A549 (cell line): ENCODE data around the gene C3orf70. TPM values are rescaled to one million over a fixed set of nuclear protein-coding genes. Genes with fewer than 3 reads are reported as not detected.

Source experiments
- ATAC-seq, 2 experiments: fragments of 200-7000 bp in 1 of 2; fragments of >200 bp in 1 of 2; cut with Nextera tagmentation in 1 of 2; cut with Tn5 transposase in 1 of 2; 3 replicates each; pipeline versions ENCODE4 v1.8.0 to v1.9.1; 2018 to 2020; ENCODE audit warnings: mild to moderate bottlenecking in 1 of 2, moderate library complexity in 1 of 2
- CTCF ChIA-PET: fragments of 300-600 bp; sonication (Branson Sonifier 250); formaldehyde crosslinking; extraction: SDS; loops from one replicate; lab custom pipeline; 2021; ENCODE audit warnings: antibody characterized with exemption, inconsistent platforms; lab: Yijun Ruan, JAX
- POLR2A ChIA-PET: fragments of 350-600 bp; formaldehyde crosslinking; extraction: SDS; loops from one replicate; lab custom pipeline; 2021; ENCODE audit warnings: antibody characterized with exemption, inconsistent platforms; lab: Yijun Ruan, JAX
- DNase-seq, 2 experiments: peaks; one replicate each; pipeline versions ENCODE4 v3.0.0 to v3.0.0-alpha.2; 2011 to 2016; ENCODE audit warnings: low read depth in 1 of 2, low spot score in 1 of 2
- FAIRE-seq: peaks from 2 replicates; lab custom pipeline; 2011; peaks lifted over from hg19 to GRCh38; lab: Jason Lieb, UNC
- H3K27ac ChIP-seq, 2 experiments: fragments of >200 bp; sonication (Bioruptor Twin); formaldehyde crosslinking; 3 replicates each; pipeline ENCODE4 v1.5.1; 2016 to 2017
- H3K4me1 ChIP-seq: fragments of >200 bp; sonication (Bioruptor Twin); formaldehyde crosslinking; 3 replicates; pipeline ENCODE4 v1.6.1; 2016
- H3K4me2 ChIP-seq: fragments of >200 bp; sonication (Bioruptor Twin); formaldehyde crosslinking; 3 replicates; pipeline ENCODE4 v1.6.1; 2016
- H3K4me3 ChIP-seq: fragments of >200 bp; sonication (Bioruptor Twin); formaldehyde crosslinking; 3 replicates; pipeline ENCODE4 v1.5.1; 2016
- H3K9me3 ChIP-seq: fragments of >200 bp; sonication (Bioruptor Twin); formaldehyde crosslinking; 3 replicates; pipeline ENCODE4 v1.6.1; 2016
- CHD4 ChIP-seq: fragments of 200-600 bp; sonication (generic); IDR thresholded peaks from 2 replicates; pipeline ENCODE4 v1.6.1; 2016; ENCODE audit warnings: antibody characterized with exemption, mild to moderate bottlenecking, borderline replicate concordance
- ELK1 ChIP-seq: fragments of 150-350 bp; IDR thresholded peaks from 2 replicates; pipeline ENCODE4 v1.6.1; 2014; ENCODE audit warnings: low read depth, mild to moderate bottlenecking, low read length
- GATA3 ChIP-seq: IDR thresholded peaks from 2 replicates; pipeline ENCODE4 v1.6.1; 2012; ENCODE audit warnings: borderline replicate concordance
- HDAC2 ChIP-seq: fragments of 200-600 bp; sonication (generic); IDR thresholded peaks from 2 replicates; pipeline ENCODE4 v1.6.1; 2016
- MAFK ChIP-seq: fragments of 450-650 bp; IDR thresholded peaks from 2 replicates; pipeline ENCODE4 v1.6.1; 2014; ENCODE audit not compliant: partially characterized antibody
- NPAS2 ChIP-seq: fragments of 250-450 bp; sonication (Bioruptor Pico); IDR thresholded peaks from 2 replicates; pipeline ENCODE4 v1.8.0; 2022; ENCODE audit warnings: mild to moderate bottlenecking, moderate library complexity, borderline replicate concordance
- POLR2A ChIP-seq: IDR thresholded peaks from 2 replicates; pipeline ENCODE4 v1.6.1; 2012; ENCODE audit warnings: mild to moderate bottlenecking, low read length
- RAD21 ChIP-seq, 2 experiments: fragments of >200 bp in 1 of 2; sonication (Bioruptor Twin) in 1 of 2; formaldehyde crosslinking in 1 of 2; IDR thresholded peaks in 1 of 2; conservative IDR thresholded peaks in 1 of 2; 2 replicates in 1 of 2; 3 replicates in 1 of 2; pipeline ENCODE4 v1.6.1; 2012 to 2018; ENCODE audit warnings: inconsistent platforms in 1 of 2
- TP53 ChIP-seq: fragments of 250-450 bp; sonication (Bioruptor Pico); IDR thresholded peaks from 2 replicates; pipeline ENCODE4 v1.5.0; 2021; ENCODE audit warnings: mild to moderate bottlenecking, moderate library complexity
- ZNF302 ChIP-seq: fragments of 250-450 bp; sonication (Bioruptor Pico); IDR thresholded peaks from 2 replicates; pipeline ENCODE4 v1.9.0; 2021; ENCODE audit warnings: inconsistent platforms, mild to moderate bottlenecking, moderate library complexity
- WGBS: methylation state at CpG from one replicate; pipeline ENCODE4 v1.1.6; 2017; ENCODE audit errors: missing lambda C conversion rate; 5-methylcytosine and 5-hydroxymethylcytosine counted together
- polyA plus RNA-seq, 4 experiments: library from polyadenylated mRNA; depleted of rRNA in 3 of 4; stranded (reverse); fragments of >200 nt; fragmentation: RNase III in 1 of 4; extraction: RNeasy Plus Mini Kit Qiagen cat#74134 plus additional on column Dnase treatment in 1 of 4; gene quantifications; 2 replicates in 3 of 4; 3 replicates in 1 of 4; pipeline ENCODE4 v1.2.3, GENCODE V29; 2011 to 2017
- TF ChIP-seq, protein P1 (sequence below): fragments of >200 bp; sonication (Bioruptor Twin); formaldehyde crosslinking; IDR thresholded peaks from 3 replicates; pipeline ENCODE4 v1.5.1; 2016
- TF ChIP-seq, protein P2 (sequence below): fragments of >200 bp; sonication (Bioruptor Twin); formaldehyde crosslinking; IDR thresholded peaks from 3 replicates; pipeline ENCODE4 v1.6.1; 2016
- TF ChIP-seq, protein P3 (sequence below): fragments of 250-450 bp; sonication (Bioruptor Pico); IDR thresholded peaks from 2 replicates; pipeline ENCODE4 v1.5.0; 2020; ENCODE audit warnings: low read depth, mild to moderate bottlenecking, moderate library complexity

C3orf70 gene
- polyA plus RNA-seq, 2 of the 4 experiments (the other 2 are of a cell fraction), result 0.01 TPM; not detected in 1

- WGBS, result 91% methylated on average over 4 of the region's 4 CpGs
- Histone ChIP-seq H3K27ac (no peak overlapping the region), H3K4me3 (no peak overlapping the region), H3K9me3 (no peaks in the 10 kb centered on the region)
- TF ChIP-seq TP53 (CRISPR knock-in tag), result no peak
- TF ChIP-seq, all 56 proteins: peak for 0
- Histone ChIP-seq H3K4me2 (no peak overlapping the region), H3K4me1 (no peaks in the 10 kb centered on the region)
- FAIRE-seq (no peak), ATAC-seq (no peak), DNase-seq (no peak)
- POLR2A ChIA-PET, result no interaction called here
- CTCF ChIA-PET, result no interaction called here
These were observed 103.2 kb downstream of the C3orf70 start for GRCh38 chr3:185049710-185050109.

- H3K9me3 ChIP-seq, result no peaks in the 10 kb centered on the region
- TF ChIP-seq, protein P1, sequence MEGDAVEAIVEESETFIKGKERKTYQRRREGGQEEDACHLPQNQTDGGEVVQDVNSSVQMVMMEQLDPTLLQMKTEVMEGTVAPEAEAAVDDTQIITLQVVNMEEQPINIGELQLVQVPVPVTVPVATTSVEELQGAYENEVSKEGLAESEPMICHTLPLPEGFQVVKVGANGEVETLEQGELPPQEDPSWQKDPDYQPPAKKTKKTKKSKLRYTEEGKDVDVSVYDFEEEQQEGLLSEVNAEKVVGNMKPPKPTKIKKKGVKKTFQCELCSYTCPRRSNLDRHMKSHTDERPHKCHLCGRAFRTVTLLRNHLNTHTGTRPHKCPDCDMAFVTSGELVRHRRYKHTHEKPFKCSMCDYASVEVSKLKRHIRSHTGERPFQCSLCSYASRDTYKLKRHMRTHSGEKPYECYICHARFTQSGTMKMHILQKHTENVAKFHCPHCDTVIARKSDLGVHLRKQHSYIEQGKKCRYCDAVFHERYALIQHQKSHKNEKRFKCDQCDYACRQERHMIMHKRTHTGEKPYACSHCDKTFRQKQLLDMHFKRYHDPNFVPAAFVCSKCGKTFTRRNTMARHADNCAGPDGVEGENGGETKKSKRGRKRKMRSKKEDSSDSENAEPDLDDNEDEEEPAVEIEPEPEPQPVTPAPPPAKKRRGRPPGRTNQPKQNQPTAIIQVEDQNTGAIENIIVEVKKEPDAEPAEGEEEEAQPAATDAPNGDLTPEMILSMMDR, result no peak
- TF ChIP-seq CHD4, result no peak
- TF ChIP-seq, all 56 proteins: peak for 0
- FAIRE-seq (no peak), DNase-seq (no peak), ATAC-seq (no peak)
- H3K4me3 ChIP-seq, result no peak overlapping the region
- POLR2A ChIA-PET, result no interaction called here
- no peak overlapping the region for H3K27ac ChIP-seq
- WGBS, result 100% methylated on average over 4 of the region's 4 CpGs
- no peaks in the 10 kb centered on the region for H3K4me1 ChIP-seq
- no peak overlapping the region for H3K4me2 ChIP-seq
- CTCF ChIA-PET, result interaction anchor here (1.3 to 1.6 kb wide), 2 partner anchors 10 to 15 kb away, joined by 3 read pairs; no protein-coding TSS in a partner anchor
These were observed 106.3 kb downstream of the C3orf70 start for GRCh38 chr3:185046603-185047002.

- WGBS, result 95% methylated on average over 1 of the region's 1 CpG
- H3K27ac ChIP-seq, result no peak overlapping the region
- H3K4me2 ChIP-seq, result no peak overlapping the region
- no peak overlapping the region for H3K4me3 ChIP-seq
- DNase-seq (no peak), ATAC-seq (no peak), FAIRE-seq (no peak)
- no peaks in the 10 kb centered on the region for H3K9me3 ChIP-seq
- CTCF ChIA-PET, result interaction anchor here (1.3 to 1.6 kb wide), 2 partner anchors 9 to 15 kb away, joined by 3 read pairs; no protein-coding TSS in a partner anchor
- no peaks in the 10 kb centered on the region for H3K4me1 ChIP-seq
- TF ChIP-seq ELK1, result no peak
- TF ChIP-seq NPAS2 (CRISPR knock-in tag), result no peak
- no peak for TF ChIP-seq POLR2A
- TF ChIP-seq GATA3, result no peak
- TF ChIP-seq, protein P2, sequence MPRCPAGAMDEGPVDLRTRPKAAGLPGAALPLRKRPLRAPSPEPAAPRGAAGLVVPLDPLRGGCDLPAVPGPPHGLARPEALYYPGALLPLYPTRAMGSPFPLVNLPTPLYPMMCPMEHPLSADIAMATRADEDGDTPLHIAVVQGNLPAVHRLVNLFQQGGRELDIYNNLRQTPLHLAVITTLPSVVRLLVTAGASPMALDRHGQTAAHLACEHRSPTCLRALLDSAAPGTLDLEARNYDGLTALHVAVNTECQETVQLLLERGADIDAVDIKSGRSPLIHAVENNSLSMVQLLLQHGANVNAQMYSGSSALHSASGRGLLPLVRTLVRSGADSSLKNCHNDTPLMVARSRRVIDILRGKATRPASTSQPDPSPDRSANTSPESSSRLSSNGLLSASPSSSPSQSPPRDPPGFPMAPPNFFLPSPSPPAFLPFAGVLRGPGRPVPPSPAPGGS, result no peak
- no peak for TF ChIP-seq HDAC2
- TF ChIP-seq, all 56 proteins: peak for 0
- POLR2A ChIA-PET, result no interaction called here
These were observed 106.7 kb downstream of the C3orf70 start for GRCh38 chr3:185046164-185046515.

DNA sequence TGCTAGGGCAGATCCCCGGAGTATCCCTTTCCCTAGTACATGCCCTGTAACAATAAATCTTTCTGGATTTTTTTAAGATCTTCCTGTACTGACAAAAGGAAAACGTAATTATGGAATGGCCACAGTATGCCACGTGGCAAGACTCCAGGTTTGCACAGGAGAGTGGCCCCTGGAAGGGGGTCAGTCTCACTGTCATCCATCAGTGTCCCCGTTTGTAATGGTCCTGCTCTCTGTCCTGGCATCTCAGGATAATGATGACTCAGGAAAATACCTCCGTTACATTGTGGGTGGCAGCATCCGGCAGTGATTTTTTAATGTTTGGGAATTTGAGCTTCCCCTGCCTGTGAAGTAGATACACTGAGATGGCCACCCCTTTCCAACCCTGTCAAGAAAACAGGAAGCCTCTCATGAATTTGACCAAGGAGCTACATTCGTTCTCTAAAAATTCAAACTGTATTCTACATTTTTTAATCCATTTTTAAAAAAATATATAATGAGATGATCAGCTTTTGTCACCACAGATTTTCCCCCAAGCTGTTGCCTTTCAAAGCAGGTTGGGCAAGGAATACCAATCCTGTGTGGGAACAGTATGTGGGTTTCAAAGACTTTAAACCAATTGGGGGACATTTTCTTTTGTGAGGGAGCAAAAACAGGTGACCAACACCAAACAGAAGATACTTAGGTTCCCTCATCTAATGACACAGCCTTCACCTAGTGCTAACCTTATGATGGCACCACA, 110.4 kb downstream of the C3orf70 start:
- Histone ChIP-seq H3K27ac (no peak overlapping the region), H3K4me3 (no peak overlapping the region), H3K4me1 (no peaks in the 10 kb centered on the region), H3K9me3 (no peaks in the 10 kb centered on the region), H3K4me2 (no peak overlapping the region)
- no peak for ATAC-seq
- no peak for DNase-seq
- POLR2A ChIA-PET, result no interaction called here
- WGBS, result 82% methylated on average over 7 of the region's 7 CpGs
- TF ChIP-seq RAD21 (conservative IDR thresholded peaks at IDR 0.05 in 1 of 2, IDR thresholded peaks at IDR 0.05 in 1 of 2) (no peak), NPAS2 (CRISPR knock-in tag) (no peak), CHD4 (no peak), ZNF302 (CRISPR knock-in tag) (no peak), MAFK (peak; percentile 66), HDAC2 (no peak)
- TF ChIP-seq, protein P3, sequence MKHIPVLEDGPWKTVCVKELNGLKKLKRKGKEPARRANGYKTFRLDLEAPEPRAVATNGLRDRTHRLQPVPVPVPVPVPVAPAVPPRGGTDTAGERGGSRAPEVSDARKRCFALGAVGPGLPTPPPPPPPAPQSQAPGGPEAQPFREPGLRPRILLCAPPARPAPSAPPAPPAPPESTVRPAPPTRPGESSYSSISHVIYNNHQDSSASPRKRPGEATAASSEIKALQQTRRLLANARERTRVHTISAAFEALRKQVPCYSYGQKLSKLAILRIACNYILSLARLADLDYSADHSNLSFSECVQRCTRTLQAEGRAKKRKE, result no peak
- TF ChIP-seq, all 56 proteins: peak for 1
- no peak for FAIRE-seq
- CTCF ChIA-PET, result interaction anchor here (2.0 kb wide), 1 partner anchor 24 kb away, joined by 4 read pairs; no protein-coding TSS in a partner anchor
